Measurements from ENCODE around the gene NCS1.
A peak's percentile ranks its signal among the peaks of the same experiment; 100 is the strongest.

Gene NCS1

GRCh38 chr9:130149031-130149430 is 23.2 kb upstream of the NCS1 start:
- no peak for DNase-seq

DNA sequence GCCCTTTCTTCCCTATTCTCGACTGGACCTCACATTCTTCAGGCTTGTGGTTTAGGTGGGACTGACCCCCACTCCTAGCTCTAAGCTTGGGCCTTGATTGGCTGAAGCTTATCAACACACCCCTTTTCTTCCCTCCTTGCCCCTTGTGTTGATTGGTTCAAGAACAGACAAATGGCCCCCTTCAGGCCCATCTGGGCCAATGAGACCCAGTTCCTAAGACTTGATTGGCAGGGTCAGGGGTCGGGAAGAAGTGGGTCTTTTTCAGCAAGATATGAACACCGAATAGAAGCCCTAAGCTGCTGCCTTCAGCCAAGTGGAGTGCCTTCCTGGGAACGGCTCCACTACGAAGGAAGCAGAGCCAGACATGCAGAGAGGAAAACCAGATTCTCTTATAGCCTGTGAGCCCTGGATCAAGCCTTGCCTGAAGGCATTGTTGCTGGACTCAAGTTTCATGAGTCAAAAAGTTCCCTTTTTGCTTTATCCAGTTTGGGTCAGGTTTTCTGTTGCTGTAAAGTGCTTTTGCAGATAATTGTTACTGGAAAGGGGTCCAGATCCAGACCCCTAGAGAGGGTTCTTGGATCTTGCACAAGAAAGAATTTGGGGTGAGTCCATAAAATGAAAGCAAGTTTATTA is 22.4 kb upstream of the NCS1 start:
- DNase-seq, result no peak

DNA sequence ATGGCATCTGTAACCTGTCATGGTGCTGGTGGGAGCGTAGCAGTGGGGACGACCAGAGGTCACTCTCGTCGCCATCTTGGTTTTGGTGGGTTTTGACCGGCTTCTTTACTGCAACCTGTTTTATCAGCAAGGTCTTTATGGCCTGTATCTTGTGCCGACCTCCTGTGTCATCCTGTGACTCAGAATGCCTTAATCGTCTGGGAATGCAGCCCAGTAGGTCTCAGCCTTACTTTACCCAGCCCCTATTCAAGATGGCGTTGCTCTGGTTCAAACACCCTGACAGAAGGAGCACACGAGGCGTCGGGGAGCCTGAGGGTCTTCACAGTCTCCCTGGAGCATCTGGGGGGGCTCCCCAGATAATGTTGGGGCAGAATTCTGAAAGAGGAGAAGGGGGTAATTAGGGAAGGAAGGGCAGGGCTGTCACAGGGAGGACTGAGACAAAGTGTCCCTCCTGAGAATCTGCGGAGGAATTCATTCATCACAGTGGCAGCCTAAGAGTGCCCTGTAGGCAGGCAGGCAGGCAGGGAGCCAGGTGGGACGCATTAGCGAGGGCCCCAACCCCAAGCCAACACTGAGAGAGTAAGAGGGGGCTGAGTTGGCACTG is 21.3 kb upstream of the NCS1 start:
- no peak for DNase-seq

- no peak for DNase-seq
These were observed 17.4 kb upstream of the NCS1 start for GRCh38 chr9:130154816-130155215.

- no peak for DNase-seq
These were observed 16.6 kb upstream of the NCS1 start for GRCh38 chr9:130155647-130156046.

- DNase-seq, result no peak
These were observed 15.5 kb upstream of the NCS1 start for GRCh38 chr9:130156672-130157071.

GRCh38 chr9:130157079-130157478 is 15.1 kb upstream of the NCS1 start:
- DNase-seq, result no peak

GRCh38 chr9:130158001-130158400 is 14.2 kb upstream of the NCS1 start:
- DNase-seq, result no peak

- DNase-seq, result no peak
These were observed 13.1 kb upstream of the NCS1 start for GRCh38 chr9:130159057-130159456.

DNA sequence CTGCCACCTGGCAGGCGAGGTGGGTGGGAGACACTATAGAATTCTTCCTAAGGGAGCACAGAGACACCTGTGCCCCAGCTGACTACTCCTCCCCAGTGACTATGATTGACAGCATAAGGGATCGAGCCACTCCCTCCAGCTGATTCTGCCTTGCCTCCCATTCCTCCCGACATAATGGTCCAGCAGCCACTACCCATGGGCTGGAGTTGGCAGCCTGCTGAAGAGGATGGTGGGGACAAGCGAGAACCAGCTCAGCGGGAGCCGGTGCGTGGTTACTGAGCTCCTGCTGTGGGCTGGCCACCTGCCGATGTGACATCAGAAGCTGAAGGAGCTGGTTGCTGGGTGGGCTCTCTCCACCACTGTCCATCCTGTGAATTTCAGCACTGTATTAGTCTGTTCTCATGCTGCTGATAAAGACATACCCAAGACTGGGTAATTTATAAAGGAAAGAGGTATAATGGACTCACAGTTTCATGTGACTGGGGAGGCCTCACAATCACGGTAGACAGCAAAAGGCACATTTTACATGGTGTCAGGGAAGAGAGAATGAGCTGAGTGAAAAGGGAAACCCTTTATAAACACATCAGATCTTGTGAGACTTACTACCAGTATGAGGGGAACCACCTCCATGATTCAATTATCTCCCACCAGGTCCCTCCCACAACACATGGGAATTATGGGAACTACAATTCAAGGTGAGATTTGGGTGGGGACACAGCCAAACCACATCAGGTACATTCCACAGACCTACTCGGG is 12.1 kb upstream of the NCS1 start:
- peak; percentile 24 for DNase-seq

DNA sequence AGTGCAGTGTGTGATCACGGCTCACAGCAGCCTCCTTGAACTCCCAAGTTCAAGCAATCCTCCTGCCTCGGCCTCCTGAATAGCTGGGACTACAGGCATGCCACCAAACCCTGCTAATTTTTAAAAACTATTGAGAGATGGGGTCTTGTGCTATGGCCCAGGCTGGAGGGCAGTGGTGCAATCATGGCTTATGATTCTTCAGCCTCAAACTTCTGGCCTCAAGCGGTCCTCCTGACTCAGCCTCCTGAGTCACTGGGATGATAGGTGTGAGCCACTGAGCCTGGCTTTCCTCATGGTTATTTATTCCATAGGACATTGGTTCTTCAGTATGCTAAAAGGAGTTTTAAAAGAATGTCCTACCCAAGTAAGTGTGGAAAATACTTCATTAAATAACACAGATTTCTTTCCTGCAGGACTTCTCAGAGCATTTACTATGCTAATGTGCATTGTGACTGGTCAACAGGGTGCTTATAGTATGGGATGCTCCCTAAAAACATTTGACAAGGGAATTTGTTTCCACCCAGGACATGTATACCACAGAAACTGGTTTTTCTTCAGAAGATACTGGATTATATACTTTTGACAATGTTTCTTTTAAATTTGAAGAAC is 11.2 kb upstream of the NCS1 start:
- DNase-seq, result no peak

DNA sequence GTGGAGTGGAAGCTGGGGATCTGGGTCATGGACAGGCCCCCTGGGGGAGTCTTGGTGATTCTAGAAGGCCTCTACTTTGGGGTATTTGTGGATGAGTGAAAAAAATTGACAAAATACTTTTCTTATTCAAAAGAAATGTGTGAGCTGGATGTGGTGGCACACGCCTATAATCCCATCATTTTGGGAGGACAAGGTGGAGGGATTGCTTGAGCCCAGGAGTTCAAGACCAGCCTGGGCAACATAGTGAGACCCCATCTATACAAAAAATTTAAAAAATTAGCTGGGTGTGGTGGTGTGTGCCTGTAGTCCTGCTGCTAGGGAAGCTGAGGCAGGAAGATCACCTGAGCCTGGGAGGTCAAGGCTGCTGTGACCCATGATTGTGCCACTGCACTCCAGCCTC is 6.6 kb upstream of the NCS1 start:
- DNase-seq, result no peak

- DNase-seq, result no peak
These were observed 5.8 kb upstream of the NCS1 start for GRCh38 chr9:130166399-130166798.

GRCh38 chr9:130167927-130168326 is 4.3 kb upstream of the NCS1 start:
- no peak for DNase-seq

DNA sequence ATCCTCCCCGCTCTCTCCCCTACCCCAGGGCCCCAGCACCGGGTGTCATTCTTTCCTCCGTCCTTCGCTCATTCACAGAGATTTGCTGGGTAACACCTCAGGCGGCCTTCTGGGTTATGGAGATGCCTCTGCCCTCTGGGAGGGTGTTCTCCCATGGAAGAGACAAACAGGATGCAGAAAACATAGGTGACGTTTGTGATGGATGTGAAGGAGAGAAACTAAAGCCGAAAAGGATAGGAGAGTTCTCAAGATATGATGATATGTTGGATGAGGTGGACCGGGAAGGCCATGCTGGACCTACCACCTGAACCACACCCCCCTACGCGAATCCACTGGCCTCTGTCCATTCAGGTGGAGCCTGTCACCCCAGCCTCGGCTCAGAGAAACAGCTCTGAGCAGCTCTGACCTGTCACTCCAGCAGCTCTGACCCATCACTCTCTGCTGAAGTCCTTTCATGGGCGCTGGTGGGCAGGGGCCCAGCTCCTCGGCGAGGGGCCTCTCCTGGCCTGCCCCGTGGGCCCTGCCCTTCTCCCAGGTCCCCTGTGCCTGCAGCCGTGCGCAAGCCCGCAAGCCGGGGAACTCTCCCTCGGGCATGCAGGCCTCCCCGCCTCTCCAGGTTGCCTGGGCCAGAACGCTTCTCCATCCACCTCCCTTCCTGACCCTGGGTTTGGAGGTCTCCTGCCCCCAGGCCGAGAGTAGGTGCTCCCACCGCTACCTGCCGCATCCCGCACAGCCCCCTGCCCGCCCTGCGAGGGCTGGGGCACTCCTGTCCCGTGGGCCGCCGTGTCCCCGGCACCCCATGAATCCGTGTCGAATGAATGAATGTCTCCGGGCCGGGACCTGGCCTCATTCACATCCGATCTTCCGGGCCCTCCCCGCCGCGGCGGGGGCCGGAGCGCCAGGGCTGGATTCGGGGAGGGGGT is 717 bp upstream of the NCS1 start:
- DNase-seq, result no peak

- no peak for DNase-seq
These were observed 858 bp downstream of the NCS1 start for GRCh38 chr9:130172858-130173665.

- no peak for DNase-seq
These were observed 1.4 kb downstream of the NCS1 start for GRCh38 chr9:130173666-130173983.

- DNase-seq, result no peak
These were observed 1.8 kb downstream of the NCS1 start for GRCh38 chr9:130174025-130174424.

DNA sequence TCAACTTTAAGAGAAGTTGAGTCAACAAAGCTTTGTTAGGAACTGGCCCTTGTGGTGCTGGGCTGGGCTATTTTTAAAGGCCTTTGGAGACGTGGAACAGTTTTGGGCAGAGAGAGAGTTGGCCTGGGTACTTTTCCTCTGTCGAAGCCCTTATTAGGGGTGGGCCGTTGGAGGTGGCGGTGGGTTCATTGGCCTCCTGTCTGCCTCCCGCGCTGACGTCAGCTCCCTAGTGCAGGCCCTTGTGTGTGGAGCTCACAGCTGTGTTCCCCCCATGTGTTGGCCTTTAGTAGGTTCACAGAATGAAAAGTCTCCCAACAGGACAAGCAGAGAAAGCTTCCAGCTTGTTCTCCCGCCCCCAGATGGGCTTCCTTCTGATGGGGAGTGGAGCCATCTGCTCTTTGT is 2.7 kb downstream of the NCS1 start:
- no peak for DNase-seq

- DNase-seq, result no peak
These were observed 3.2 kb downstream of the NCS1 start for GRCh38 chr9:130175355-130175754.

DNA sequence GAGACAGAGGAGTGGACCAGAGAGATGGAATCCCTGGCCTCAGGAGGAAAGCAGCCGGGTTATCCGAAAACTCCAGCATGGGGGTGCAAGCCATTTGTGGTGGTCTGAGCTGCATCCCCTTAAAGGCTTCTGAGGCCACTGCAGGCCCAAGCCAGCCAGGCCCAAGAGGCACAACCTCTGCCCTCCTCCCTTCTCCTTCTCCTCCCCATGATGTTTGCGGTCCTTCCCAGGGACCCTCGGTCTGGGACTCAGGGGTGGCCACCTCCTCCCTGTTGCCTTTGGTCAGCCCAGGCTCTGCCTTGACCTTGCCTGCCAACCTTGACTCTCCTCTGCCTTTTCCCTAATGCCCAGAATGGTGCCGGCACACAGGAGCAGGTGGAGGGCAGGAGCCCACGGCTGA is 4.6 kb downstream of the NCS1 start:
- no peak for DNase-seq

Measured in NCI-H1105 treated with DMSO at 0.1 percent for 48 hours (cell line).